HFFc6 (cell line): ENCODE measurements around the gene HOXB6. TPM values are rescaled to one million over a fixed set of nuclear protein-coding genes. Genes with fewer than 3 reads are reported as not detected.

Experiments
- DNase-seq: peaks from one replicate; pipeline ENCODE4 v3.0.0-alpha.2; 2018
- H3K27ac Mint-ChIP-seq: 2 replicates; pipeline ENCODE4 v1.8.0; 2020; ENCODE audit warnings: mild to moderate bottlenecking, mixed read lengths
- H3K27me3 Mint-ChIP-seq: 2 replicates; pipeline ENCODE4 v1.8.0; 2021; ENCODE audit warnings: mild to moderate bottlenecking, moderate library complexity, mixed read lengths; ENCODE audit not compliant: insufficient read depth
- H3K36me3 Mint-ChIP-seq: 2 replicates; pipeline ENCODE4 v1.8.0; 2021; ENCODE audit warnings: low read depth, mixed read lengths
- H3K4me1 Mint-ChIP-seq: 2 replicates; pipeline ENCODE4 v1.8.0; 2020; ENCODE audit warnings: low read depth, mixed read lengths
- H3K4me3 Mint-ChIP-seq: 2 replicates; pipeline ENCODE4 v1.8.0; 2020; ENCODE audit warnings: mild to moderate bottlenecking, moderate library complexity, mixed read lengths
- H3K9me3 Mint-ChIP-seq: 2 replicates; pipeline ENCODE4 v1.8.0; 2020; ENCODE audit warnings: mild to moderate bottlenecking, mixed read lengths
- CTCF ChIP-seq: fragments of 200-600 bp; sonication (generic); IDR thresholded peaks from 2 replicates; pipeline ENCODE4 v1.5.0; 2021; ENCODE audit warnings: antibody characterized with exemption, mild to moderate bottlenecking
- total RNA-seq, 6 experiments: library from RNA; stranded (reverse); fragmentation: NEBNext Ultra II Directional; extraction: Animal tissue kit (Norgen Biotek cat#: 25700); gene quantifications; 2 replicates in 1 of 6; 3 replicates in 5 of 6; pipeline ENCODE4 v1.2.3, GENCODE V29; 2021

Gene HOXB6
- total RNA-seq, 6 experiments from 2014 or later = not detected

DNA sequence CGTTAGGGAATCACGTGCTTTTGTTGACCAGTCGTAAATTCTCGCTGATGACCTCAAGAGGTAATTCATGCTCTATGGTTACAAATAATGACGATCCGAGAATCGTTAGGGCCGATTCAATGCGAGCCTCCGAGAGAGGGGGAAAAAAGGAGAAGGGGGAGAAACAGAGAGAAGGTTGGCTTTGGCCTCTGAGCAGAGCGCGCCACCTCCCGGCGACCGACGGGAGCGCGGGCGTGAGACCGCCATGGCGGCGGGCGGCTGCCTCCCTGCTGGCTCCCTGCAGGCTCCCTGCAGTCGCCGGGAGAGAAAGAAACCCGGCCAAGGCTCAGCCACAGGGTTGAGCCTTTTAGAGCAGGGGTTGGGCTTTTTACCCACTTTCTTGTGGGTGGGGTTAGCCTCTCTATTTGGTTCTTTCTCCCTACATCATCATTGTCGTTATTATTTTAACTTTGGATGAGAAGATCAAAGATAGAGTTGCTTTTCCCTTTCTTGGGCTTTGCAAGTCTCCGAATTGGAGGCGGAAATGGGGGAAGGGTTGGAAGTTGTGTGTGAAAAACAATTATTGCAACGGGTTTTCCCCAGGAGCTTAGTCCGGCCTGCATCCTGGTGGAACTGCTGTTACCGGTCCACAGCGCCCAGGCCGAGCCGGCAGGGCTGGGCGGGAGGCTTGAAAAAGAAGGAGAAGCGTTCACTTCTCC is 10.8 kb downstream of the HOXB6 start:
- H3K4me1 Mint-ChIP-seq = peaks cover 34% of the 10 kb centered on the region
- H3K9me3 Mint-ChIP-seq = no peaks in the 10 kb centered on the region
- peaks cover 91% of the 10 kb centered on the region for H3K27me3 Mint-ChIP-seq
- no peaks in the 10 kb centered on the region; the same call in 1 of the 2 replicates for H3K36me3 Mint-ChIP-seq
- peak; percentile 48 for DNase-seq
- peak; percentile 94 for TF ChIP-seq CTCF
- H3K4me3 Mint-ChIP-seq = peak overlapping the region; percentile 64
- no peak overlapping the region for H3K27ac Mint-ChIP-seq

DNA sequence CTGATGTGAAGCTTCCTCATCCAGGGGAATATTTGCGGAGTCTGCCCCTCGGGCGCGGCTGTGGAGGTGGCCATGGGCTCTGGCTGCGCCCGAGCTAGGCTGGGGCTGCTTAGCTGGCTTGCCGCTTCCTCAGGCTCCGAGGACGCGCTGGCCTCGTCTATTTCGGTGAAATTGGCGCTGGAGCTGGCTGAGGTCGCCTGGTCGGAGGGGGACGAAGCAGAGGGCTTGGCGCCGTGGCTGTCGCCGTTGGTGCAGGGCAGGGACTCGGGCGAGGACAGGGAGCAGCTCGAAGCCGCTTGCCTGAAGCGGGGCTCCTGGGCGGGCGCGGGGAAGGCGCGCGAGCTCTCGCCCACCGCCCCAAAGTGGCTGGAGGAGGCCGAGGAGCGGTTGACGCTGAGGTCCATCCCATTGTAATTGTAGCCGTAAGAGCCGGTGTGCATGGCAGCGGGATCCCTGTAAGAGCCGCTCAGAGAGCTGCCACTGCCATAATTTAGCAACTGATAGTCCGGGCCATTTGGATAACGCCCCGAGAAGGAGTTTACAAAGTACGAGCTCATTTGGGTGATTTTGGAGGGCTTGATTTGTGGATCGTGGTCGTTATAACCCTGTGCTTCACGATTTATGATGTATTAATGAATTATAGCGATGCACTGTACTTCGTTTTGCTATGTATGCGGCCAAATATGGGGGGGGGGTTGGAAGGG is 11.5 kb downstream of the HOXB6 start, which contains the start of gene HOXB5:
HOXB5 (minus strand) TSS at position 654 of the 704 bp plus-strand sequence; CDS start at position 557, 97 bp downstream.
- no peak for DNase-seq
- H3K4me1 Mint-ChIP-seq = peaks cover 34% of the 10 kb centered on the region
- TF ChIP-seq CTCF = no peak
- H3K27me3 Mint-ChIP-seq = peaks cover 91% of the 10 kb centered on the region
- H3K9me3 Mint-ChIP-seq = no peaks in the 10 kb centered on the region
- peak within 1 kb of the TSS; percentile 64 for H3K4me3 Mint-ChIP-seq
- H3K27ac Mint-ChIP-seq = no peak within 1 kb of the TSS
- H3K36me3 Mint-ChIP-seq = no peaks in the 10 kb centered on the region; the same call in 1 of the 2 replicates

GRCh38 chr17:48592577-48592976 is 12.2 kb downstream of the HOXB6 start:
- no peak for TF ChIP-seq CTCF
- H3K4me1 Mint-ChIP-seq = peaks cover 34% of the 10 kb centered on the region
- no peak for DNase-seq
- H3K4me3 Mint-ChIP-seq = no peak overlapping the region; the same call in 1 of the 2 replicates
- no peaks in the 10 kb centered on the region; the same call in 1 of the 2 replicates for H3K36me3 Mint-ChIP-seq
- H3K27me3 Mint-ChIP-seq = peaks cover 92% of the 10 kb centered on the region
- no peak overlapping the region for H3K27ac Mint-ChIP-seq
- H3K9me3 Mint-ChIP-seq = no peaks in the 10 kb centered on the region

- Mint-ChIP-seq H3K9me3 (no peaks in the 10 kb centered on the region), H3K4me1 (peaks cover 34% of the 10 kb centered on the region), H3K27ac (no peak overlapping the region), H3K4me3 (no peak overlapping the region), H3K36me3 (no peaks in the 10 kb centered on the region; the same call in 1 of the 2 replicates), H3K27me3 (peaks cover 92% of the 10 kb centered on the region)
- DNase-seq = no peak
- no peak for TF ChIP-seq CTCF
Observed at GRCh38 chr17:48592057-48592514, 12.7 kb downstream of the HOXB6 start.

DNA sequence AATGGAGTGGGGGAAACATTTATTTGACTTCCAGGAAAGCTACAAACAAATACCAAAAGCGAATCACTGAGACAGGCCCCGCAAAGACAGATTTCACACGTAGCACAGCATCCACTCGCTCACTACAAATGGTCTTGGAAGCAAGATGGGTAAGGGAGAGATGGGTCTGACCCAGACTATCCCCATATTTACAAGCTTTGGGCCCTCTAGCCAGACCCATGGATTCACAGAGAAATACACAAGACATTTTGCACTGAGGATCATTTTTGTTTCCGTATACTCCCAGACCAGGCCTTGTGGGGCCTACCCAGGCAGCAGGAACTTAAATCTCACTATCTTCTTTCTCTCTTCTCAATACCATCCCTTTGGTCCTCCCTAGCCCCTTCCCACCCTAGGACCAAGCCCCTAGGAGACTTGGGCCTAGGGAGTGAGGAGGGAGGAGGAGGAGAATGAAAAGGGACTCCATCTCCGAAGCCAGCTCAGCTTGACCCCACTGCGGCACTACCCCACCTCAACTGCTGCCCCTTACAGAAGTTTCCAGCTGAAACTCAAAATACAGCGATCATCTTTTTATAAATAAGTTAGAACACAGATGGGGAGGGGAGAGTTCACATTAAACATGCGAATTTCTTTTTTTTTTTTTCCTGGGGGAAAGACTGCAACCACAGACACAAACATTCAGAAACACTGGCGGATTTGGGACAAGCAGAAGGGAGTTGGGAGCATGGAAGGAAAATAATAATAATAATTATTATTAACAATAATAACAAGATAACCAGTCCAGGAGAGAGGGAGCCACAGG is 13.3 kb downstream of the HOXB6 start:
- Mint-ChIP-seq H3K4me1 (peaks cover 34% of the 10 kb centered on the region), H3K27me3 (peaks cover 92% of the 10 kb centered on the region), H3K27ac (no peak overlapping the region), H3K9me3 (no peaks in the 10 kb centered on the region), H3K4me3 (no peak overlapping the region), H3K36me3 (no peaks in the 10 kb centered on the region; the same call in 1 of the 2 replicates)
- no peak for TF ChIP-seq CTCF
- DNase-seq = no peak
